GM18858 (cell line): ENCODE results near the gene ERV3-1.
A peak's percentile ranks its signal among the peaks of the same experiment; 100 is the strongest.
"Not testable (repeated sequence)": the region's sequence is repeated elsewhere in the genome, so short reads cannot be mapped to it uniquely, and the experiment has no call there.

Experiments
- ATAC-seq: cut with Tn5 transposase; IDR thresholded peaks from one replicate; pipeline ENCODE4 v1.9.1; 2021; ENCODE audit not compliant: unreplicated experiment

ERV3-1 gene

DNA sequence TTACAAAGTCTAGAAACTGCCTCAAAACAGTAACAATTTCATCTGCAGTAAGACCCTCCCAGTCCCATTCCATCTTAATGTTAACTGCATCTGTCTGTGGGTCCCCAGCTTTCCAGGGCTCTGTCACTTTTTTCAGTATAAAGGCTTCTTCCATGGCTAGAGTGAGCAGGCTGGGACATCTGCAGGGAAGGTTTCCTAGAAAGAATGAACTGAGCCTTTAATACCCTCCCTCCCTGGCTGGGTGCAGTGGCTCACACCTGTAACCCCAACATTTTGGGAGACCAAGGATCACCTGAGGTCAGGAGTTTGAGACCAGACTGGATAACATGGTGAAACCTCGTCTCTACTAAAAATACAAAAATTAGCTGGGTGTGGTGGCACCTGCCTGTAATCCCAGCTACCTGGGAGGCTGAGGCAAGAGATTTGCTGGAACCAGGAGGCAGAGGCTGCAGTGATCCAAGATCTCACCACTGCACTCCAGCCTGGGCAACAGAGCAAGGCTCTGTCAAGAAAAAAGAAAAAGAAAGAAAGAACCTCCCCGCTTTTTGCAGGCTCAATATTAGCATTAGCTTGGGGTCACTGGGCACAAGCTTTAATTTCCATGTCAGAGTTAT lies 3.4 kb downstream of the ERV3-1 start:
- ATAC-seq, result no peak

DNA sequence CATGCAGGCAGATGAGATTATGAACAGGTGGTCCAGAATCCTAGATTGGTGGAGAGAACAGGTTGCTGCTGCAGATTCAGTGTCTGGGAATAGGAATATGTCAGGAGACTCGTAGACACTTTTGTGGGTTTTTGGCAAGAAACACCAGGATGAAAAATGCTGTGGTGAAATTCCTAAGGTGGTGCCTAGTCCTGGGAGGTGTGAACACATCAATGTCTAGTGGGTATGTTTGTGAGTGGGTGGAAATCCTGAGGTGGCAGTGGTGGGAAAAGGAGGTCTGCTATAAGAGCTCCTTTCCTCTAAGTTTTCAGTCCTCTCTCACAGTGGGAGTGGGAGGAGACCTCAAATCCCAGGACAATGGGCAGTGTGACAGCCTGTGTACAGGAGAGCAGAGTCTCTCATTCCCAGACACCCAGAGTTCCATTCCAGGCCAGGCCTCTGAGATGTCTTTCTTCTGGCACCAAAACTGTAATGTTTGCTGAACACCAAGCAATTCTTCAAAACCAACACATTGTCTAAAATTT lies 5.1 kb downstream of the ERV3-1 start:
- no peak for ATAC-seq

DNA sequence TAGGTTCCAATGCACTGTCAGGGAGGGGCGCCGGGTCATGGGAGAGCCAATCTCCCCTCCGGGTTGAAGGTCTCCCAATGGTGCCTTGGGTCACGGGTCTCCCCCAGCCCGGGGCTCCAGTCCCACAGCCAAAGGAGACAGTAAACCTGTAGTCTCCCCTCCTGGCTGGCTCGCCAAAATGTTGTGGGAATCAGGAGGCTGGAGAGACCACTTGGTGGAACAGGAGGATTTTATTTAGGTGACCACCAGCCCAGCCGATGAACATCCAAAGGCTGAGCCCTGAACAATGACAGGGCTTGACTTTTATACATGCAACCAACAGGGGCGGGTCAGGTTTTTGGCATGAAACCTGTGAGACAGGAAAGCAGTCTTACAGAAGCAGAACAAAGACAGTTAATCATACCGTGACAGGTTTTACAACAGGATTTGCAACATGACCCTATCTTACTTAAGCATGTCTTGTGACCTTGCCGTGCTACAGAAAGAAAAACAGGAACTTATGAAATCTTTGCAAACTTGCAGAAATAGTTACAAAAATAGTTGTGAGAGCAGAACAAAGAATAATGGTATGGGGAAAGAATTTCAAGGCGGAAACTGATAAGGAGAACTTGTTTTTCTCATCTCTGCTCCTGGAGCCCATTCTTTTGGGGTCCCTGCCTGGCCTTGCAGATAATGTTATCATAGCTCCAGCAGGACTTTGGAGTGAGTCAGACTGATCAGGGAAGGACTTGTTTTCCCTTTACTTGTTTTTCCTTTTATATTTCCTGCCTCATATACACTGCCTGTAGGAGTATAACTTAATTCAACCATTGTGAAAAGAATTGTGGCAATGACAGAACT lies 7.1 kb downstream of the ERV3-1 start:
- peak; percentile 79 for ATAC-seq

DNA sequence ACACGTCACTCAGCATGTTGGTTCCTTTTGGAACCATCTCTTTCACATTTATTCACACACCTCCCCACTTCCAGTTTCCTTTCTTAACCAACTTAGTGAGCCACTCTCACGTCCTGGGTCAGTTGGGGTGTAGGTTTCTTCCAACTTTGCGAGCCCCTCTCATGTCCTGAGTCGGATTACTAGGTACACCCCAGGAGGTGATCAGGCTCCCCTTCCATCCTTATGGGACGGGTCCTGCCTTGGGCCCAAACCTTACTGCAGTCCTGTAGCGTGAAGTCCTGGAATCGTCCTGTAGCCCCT lies 7.7 kb downstream of the ERV3-1 start:
- no peak for ATAC-seq

DNA sequence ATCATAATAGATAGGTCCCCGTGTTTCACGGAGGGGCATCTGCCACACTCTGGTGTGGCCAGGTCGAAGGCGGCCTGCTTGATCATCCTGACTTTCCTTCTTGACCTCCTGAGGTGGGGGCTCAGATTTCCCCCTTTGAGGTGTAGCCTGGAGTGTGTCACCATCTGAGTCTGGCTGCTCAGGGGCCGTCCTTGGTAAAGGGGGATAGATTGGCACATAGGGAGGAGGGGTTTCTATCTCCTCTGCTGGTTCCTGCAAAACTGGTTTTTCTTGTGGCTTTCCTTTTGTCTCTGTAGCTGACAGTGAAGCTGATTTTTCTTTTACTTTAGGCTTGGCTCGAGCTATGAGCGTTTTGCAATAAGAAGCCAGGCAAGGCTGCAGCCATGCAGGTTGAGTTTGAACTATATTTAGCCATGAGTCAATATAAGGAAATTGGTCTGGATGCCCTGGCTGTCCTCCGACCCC lies 8.5 kb downstream of the ERV3-1 start:
- no peak for ATAC-seq

DNA sequence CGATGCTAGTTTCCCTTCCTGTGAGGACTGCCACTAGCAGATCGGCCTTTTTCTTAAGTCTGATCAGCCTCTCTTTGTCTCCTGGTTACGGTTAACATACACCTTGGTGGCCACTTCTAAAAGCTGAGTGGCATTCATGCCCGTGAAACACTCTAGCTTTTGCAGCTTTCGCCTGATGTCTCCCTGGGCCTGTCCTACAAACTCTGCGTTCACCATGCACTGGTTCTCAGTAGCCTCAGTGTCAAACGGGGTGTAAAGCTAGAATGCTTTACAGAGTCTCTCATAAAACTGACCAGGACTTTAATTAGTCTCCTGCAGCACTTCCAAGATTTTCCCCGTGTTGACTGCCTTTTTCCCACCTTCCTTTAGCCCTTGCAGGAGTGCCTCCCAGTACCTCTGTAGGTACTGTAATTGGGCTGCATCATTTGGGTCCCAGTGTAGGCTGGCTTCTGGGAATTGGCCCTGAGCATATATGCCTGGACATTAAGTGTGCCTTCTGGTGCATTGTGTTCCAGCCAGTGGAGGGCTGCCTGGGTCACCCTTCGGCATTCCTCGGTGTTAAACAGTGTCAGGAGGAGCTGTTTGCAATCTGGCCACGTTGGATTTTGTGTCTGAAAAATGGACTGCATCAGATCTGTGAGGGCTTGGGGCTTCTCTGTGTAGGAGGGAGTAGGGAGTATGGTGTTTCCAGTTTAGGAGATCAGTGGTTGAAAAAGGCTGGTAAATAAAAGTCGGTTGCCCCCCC lies 9.2 kb downstream of the ERV3-1 start:
- ATAC-seq, result no peak

DNA sequence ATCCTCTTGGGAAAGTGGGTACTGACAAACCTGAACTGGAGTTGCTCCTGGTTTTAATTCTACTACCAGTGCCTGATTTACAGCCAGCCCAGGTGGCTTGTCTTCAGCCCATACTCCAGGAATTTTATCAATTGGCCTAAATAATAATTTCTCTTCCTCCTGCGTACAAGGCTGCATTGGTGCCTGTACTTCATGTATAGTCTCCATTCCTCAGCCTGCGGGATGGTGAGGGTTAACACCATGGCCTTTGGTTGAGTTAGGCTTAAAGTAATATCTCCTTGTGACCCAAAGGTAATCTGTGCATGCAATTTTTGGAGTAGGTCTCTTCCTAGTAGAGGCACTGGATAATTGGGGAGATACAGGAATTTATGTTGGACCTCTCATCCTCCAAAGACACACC lies 10.2 kb downstream of the ERV3-1 start:
- no peak for ATAC-seq

DNA sequence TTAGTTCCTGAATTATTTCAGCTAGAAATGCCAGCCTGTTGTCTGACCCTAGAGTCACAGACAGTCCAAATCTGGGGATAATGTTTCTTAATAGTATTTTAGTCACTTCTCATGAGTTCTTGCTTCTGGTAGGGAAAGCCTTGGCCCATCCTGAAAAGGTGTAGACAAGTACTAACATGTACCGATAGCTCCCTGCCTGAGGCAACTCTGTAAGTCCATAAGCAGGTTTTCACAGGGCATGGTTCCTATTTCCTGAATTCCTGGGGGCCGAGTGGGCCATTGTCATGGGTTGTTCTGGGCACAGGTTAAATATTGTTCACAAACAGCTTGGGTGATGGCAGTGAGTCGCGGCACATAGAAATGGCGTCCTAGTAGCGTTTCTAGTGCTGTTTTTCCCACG lies 12.6 kb downstream of the ERV3-1 start:
- no peak for ATAC-seq

DNA sequence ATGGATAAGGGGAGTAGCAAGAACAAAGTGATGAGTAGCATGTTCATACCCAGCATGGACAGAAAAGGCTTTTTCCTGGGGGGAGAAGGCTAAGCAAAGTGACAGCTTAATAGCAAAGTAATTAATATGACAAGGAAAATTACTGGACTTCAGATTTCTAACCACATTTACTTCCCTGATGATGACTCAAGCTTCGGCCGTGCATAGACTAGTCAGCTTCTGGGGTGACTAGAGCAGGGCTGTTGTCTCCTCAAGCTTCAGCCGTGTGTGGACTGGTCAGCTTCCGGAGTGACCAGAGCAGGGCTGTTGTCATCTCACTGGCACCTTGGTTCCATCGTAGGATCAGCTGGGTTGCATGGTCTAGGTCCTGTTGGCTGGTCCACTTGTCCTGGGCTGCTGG lies 13.5 kb downstream of the ERV3-1 start:
- no peak for ATAC-seq

DNA sequence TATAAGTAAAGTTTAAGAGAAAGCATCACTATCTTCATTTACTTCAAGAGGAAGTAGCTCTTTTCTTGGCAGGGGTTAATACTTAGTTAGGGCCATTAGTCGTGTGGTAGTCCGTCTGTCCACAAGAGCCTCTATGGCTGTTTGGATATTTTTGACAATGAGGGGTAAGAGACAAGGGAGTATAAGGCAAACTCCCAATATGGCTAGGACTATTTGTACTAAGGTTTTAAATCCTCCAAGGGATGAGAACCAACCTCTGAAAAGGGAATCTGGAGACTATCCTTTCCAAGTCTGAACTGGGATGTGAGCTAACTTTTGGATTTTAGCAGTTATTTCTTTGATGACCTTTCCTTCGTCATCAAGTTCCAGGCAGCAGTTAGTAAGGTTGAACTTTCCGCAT lies 15.6 kb downstream of the ERV3-1 start, which contains the start of gene ZNF117:
ZNF117 (minus strand) TSS at position 101 of the 400 bp plus-strand sequence.
- no peak for ATAC-seq

DNA sequence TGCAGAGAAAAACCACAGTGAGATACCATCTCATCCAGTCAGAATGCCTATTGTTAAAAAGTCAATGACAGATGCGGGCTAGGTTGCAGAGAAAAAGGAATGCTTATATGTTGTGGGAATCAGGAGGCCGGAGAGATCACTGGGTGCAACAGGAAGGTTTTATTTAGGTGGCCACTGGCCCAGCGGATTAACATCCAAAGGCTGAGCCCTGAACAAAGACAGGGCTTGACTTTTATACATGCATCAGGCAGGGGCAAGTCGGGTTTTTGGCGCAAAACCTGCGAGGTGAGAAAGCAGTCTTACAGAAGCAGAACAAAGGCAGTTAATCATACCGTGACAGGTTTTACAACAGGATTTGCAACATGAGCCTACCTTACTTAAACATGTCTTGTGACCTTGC lies 16.3 kb downstream of the ERV3-1 start:
- no peak for ATAC-seq

DNA sequence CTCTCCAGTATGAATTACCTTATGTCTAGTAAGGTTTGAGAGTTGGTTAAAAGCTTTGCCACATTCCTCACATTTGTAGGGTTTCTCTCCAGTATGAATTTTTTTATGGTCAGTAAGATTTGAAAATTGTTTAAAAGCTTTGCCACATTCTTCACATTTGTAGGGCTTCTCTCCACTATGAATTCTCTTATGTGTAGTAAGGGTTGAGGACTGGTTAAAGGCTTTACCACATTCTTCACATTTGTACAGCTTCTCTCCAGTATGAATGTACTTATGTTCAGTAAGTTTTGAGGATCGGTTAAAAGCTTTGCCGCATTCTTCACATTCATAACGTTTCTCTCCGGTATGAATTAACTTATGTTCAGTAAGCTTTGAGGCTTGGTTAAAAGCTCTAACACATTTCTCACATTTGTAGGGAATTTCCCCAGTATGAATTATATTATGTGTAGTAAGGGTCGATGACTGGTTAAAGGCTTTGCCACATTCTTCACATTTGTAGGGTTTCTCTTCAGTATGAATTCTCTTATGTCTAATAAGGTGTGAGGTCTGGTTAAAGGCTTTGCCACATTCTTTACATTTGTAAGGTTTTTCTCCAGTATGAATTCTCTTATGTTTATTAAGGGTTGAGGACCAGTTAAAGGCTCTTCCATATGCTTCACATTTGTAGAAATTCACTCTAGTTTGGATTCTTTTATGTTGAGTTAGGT lies 27.8 kb downstream of the ERV3-1 start:
- no peak for ATAC-seq

DNA sequence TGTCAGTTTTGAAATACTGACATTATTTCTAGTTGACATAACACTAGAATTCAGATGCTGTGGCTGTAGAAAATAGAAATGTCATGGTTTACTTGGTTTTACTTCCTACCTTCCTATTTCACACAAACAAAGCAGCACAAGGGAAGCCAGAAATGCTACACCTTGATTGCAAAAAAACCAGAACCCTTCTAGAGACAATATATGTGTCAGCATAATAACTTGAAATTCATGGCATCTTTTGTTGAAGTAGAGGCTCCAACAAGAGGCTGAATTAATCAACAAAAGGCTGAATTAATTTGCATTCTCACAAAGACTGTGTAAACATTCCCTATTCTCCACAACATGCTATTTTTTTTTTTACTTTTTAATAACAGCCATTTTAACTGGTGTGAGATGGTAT lies 40.9 kb downstream of the ERV3-1 start:
- ATAC-seq, result no peak

DNA sequence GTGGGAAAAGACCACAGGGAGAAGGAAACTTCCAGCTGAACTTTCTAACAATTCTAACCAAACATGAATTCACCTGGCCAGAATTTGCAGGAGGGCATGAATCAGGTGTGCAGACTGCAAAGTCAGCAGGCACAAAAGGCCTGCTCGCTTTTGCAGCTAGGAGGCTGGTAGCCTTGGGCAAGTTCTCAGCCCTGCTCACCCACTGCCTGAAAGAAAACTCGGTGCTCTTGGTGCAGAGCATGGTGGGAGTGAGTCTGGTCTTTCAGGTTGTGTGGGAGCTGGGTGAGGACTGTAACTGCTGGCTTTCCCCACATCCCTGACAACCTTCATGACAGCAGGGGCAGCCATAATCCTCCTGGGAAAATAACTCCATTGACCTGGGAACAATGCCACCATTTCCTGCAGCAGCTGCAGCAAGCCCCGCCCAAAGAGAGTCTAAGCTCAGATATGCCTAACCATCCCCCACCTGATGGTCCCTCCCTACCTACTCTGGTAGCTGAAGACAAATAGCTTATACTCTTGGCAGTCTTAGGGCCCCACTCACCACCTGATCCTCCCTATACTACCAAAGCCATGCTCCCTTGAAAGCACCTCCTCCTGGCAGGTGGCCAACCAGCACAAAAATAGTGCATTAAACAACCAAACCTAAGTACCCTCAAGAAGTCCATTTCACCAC lies 47.3 kb downstream of the ERV3-1 start:
- ATAC-seq, result no peak

DNA sequence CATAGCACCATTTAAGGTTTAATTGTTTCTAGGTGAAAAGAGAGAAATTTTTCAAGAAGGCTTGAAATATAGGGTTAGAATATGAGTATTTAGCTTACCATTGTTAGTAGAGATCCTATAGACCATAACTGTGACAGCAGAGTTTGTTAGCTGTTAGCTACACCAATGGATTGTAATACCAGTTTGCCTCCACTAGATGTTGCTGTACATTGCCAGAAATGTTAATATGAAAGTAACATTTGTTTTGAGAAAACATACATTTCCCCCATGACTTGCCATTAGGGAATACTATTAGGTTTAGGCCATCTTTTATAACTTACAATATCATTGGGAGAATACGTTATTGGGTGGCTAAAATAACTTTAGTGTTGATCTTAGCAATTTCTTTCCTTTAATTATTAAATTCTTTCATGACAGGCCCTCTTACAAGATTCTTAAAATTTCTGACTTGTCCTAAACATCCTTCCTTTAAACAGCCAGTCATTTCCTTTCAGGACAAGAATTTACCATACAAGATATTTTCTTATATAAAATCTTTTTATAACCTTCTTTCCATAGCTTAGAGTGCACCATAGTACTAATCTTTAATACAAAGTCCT lies 55.1 kb downstream of the ERV3-1 start:
- ATAC-seq, result no peak

DNA sequence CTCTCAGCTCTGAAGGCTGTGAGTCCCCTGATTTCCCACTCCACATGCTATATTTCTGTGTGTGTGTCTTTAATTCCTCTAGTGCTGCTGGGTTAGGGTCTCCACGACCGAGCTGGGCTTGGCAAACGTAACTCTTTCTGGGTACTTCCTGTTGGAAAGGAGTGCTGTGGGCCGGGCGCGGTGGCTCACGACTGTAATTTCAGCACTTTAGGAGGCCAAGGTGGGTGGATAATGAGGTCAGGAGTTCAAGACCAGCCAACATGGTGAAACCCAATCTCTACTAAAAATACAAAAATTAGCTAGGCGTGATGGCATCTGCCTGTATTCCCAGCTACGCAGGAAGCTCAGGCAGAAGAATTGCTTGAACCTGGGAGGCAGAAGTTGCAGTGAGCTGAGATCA lies 55.8 kb downstream of the ERV3-1 start:
- ATAC-seq, result not testable (repeated sequence)

DNA sequence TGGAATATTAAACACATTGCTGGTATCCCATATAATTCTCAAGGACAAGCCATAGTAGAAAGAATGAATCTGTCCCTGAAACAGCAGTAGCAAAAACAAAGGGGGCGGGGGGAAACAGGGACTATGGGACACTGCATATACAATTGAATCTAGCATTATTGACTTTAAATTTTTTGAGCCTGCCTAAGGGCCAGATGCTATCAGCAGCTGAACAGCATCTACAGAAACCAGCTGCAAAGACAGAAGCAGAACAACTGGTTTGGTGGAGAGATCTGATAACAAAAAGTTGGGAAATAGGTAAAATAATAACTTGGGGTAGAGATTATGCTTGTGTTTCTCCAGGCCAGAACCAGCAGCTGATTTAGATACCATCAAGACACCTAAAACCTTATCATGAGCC lies 57.7 kb downstream of the ERV3-1 start:
- not testable (repeated sequence) for ATAC-seq

DNA sequence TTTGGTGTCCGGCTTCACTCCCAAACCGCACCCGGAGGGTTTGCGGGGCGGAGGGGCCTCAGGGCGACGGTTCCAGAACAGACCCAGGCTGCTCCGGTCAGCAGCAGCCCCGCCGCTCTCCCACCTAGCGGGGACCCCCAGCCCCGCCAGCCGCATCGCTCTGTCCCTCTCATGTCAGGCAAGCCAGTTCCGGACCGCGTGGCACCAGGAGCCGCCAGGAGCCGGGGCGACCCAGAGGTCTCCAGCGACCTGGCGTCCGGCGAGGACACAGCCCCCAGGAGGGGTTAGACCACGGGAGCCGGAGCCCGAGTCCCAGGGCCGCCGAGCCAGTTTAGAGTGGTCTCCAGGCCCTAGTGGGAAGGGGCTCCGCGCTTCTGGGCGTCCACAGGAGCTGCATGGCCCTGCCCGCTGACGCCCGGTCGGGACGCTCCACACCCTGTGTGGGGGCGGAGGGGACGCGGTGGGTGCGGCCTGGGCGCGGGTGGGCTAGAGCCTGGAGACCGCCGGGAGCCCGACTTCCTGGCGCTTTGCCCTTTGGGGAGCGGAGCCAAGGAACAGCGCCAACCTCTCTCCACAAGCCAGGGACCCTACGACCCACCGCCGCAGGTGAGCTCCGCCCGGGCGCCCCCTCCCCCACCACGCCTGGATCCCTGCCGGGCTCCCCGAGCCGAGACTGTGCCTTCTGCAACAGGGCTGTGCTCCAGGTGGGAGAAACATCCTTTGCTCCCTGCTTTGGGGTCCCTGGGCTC lies 59.1 kb downstream of the ERV3-1 start:
- no peak for ATAC-seq

DNA sequence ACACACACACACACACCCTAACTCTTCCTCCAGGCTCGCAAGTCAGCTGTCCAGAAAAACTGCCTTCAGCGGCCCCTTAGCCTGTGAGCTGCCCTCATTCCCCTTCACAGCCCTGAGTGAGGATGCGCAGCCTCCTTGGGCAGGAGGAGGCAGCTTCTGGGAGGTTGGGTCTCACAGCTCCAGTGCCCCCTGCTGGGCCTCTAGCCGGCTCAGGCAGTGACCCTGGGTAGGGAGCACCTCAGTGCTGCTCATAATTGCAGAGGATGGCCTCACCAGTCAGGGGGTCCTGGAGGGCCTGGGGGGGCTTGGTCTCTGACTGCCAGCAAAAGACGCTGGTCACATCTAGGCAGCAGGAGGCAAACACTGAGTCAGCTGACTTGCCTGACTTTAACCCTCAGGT lies 59.7 kb downstream of the ERV3-1 start:
- no peak for ATAC-seq
